Endothelial cell of hepatic sinusoid (primary cell): ENCODE measurements around the gene HOXA11.

ENCODE experiments used
- in situ Hi-C: cut with HindIII; loops from 2 replicates; pipeline ENCODE4 v1.10.0; 2017; ENCODE audit warnings: low sequenced_read_pairs

The HOXA11 gene

DNA sequence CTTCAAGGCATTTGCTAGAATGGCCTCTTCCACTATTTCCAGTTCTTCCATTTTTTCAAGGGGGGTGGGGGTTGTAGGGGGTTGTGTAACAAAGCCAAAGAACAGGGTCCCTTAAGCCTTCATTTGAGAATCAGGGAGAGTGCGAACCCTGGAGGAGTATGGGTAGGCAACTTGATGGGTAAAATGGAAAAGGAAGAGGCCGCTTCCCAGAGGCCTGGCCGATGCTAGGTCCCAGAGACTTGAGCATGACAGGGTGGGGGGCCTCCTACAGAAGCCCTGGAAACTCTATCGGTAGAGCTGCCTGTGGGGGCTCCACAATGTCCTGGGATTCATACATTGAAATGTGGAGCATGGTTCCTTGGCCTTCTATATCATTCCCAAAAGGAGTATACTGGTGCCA lies 24.0 kb upstream of the HOXA11 start:
- in situ Hi-C loops: loop anchor here (10.0 to 25.0 kb wide), 2 partner anchors 576 to 703 kb away; no protein-coding TSS in a partner anchor

- in situ Hi-C loops: loop anchor here (10.0 to 25.0 kb wide), 2 partner anchors 577 to 705 kb away; no protein-coding TSS in a partner anchor
Observed at GRCh38 chr7:27207348-27207985, 22.4 kb upstream of the HOXA11 start.

- in situ Hi-C loops: loop anchor here (10.0 to 25.0 kb wide), 2 partner anchors 579 to 707 kb away; no protein-coding TSS in a partner anchor
Observed at GRCh38 chr7:27205325-27206280, 20.6 kb upstream of the HOXA11 start.

DNA sequence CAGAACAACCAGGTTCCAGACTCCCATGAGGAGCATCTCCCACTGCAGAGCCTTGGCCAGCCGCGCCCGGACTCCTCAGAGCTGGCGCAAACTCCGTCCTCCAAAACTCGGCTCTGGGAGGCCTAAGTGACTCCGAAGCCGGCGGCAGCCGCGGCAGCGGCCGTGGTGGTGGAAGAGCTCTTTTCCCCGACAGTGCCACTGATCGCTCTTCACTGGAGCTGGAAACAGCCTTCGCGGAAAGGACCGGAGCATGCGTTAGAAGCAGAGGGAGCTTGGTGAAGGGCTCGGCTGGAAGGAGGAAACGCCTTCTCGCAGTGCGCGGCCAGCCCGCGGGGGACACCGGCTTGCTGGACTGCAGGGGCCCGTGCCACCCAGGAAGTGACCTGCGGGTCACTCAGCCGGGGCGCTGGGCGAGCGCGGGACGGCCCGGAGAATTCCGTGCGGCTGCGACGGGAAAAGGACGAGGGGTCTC lies 19.9 kb upstream of the HOXA11 start:
- in situ Hi-C loops: loop anchor here (10.0 to 25.0 kb wide), 2 partner anchors 580 to 707 kb away; no protein-coding TSS in a partner anchor

GRCh38 chr7:27203964-27204594 lies 19.0 kb upstream of the HOXA11 start:
- in situ Hi-C loops: loop anchor here (10.0 to 25.0 kb wide), 2 partner anchors 581 to 708 kb away; no protein-coding TSS in a partner anchor

- in situ Hi-C loops: loop anchor here (10.0 to 25.0 kb wide), 2 partner anchors 581 to 709 kb away; no protein-coding TSS in a partner anchor
Observed at GRCh38 chr7:27203365-27203953, 18.4 kb upstream of the HOXA11 start.

- in situ Hi-C loops: loop anchor here (10.0 to 25.0 kb wide), 2 partner anchors 582 to 710 kb away; no protein-coding TSS in a partner anchor
Observed at GRCh38 chr7:27202862-27203134, 17.8 kb upstream of the HOXA11 start.

- in situ Hi-C loops: loop anchor here (10.0 to 25.0 kb wide), 2 partner anchors 583 to 710 kb away; no protein-coding TSS in a partner anchor
Observed at GRCh38 chr7:27202018-27202861, 17.2 kb upstream of the HOXA11 start.

DNA sequence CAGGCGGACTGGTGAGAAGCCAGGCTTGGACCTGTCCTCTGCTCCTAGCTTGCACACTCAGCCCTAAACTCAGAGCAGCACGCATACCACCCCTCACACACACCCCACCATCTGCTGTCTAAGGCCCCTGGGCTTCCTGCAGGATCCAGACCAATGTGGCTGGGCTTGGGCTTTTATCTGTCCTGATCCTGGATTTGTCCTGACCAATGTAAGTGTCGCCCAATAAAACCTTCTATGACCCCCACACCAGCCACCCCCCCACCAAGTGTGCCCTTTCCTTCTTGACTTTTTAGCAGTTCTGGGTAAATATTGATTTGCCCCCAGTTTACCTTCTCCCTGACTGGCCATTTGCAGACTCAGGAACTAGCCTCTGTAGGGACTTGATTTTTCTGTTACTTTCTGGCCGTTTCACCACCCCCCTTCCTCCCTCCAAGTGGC lies 16.6 kb upstream of the HOXA11 start:
- in situ Hi-C loops: loop anchor here (10.0 to 25.0 kb wide), 2 partner anchors 583 to 711 kb away; no protein-coding TSS in a partner anchor

- in situ Hi-C loops: loop anchor here (10.0 to 25.0 kb wide), 2 partner anchors 584 to 711 kb away; no protein-coding TSS in a partner anchor
Observed at GRCh38 chr7:27200761-27201579, 15.9 kb upstream of the HOXA11 start.

- in situ Hi-C loops: loop anchor here (10.0 to 25.0 kb wide), 2 partner anchors 585 to 712 kb away; no protein-coding TSS in a partner anchor
Observed at GRCh38 chr7:27199849-27200760, 15.1 kb upstream of the HOXA11 start, which contains the start of gene HOXA13. TSS of gene HOXA13 (minus strand) at chr7:27200091. CDS start at chr7:27200077, 14 bp downstream.

GRCh38 chr7:27198871-27199801 lies 14.1 kb upstream of the HOXA11 start:
- in situ Hi-C loops: no loop called here

- in situ Hi-C loops: no loop called here
Observed at GRCh38 chr7:27198138-27198841, 13.3 kb upstream of the HOXA11 start.

- in situ Hi-C loops: no loop called here
Observed at GRCh38 chr7:27197137-27198042, 12.4 kb upstream of the HOXA11 start.
